Stimulated activated CD8-positive, alpha-beta memory T cell treated with anti-CD3 and anti-CD28 coated beads, Interleukin-4, amount 100 ng/mL, for 48 hours (primary cell): ENCODE results near the gene ART5.
"Not testable (repeated sequence)": the region's sequence is repeated elsewhere in the genome, so short reads cannot be mapped to it uniquely, and the experiment has no call there.

Source experiments
- DNase-seq: peaks from one replicate; pipeline ENCODE4 v3.0.0-alpha.2; 2020

Gene ART5

GRCh38 chr11:3615998-3616397 lies 25.8 kb downstream of the ART5 start:
- DNase-seq = no peak

GRCh38 chr11:3614742-3615171 lies 27.0 kb downstream of the ART5 start:
- DNase-seq = peak; percentile 65

DNA sequence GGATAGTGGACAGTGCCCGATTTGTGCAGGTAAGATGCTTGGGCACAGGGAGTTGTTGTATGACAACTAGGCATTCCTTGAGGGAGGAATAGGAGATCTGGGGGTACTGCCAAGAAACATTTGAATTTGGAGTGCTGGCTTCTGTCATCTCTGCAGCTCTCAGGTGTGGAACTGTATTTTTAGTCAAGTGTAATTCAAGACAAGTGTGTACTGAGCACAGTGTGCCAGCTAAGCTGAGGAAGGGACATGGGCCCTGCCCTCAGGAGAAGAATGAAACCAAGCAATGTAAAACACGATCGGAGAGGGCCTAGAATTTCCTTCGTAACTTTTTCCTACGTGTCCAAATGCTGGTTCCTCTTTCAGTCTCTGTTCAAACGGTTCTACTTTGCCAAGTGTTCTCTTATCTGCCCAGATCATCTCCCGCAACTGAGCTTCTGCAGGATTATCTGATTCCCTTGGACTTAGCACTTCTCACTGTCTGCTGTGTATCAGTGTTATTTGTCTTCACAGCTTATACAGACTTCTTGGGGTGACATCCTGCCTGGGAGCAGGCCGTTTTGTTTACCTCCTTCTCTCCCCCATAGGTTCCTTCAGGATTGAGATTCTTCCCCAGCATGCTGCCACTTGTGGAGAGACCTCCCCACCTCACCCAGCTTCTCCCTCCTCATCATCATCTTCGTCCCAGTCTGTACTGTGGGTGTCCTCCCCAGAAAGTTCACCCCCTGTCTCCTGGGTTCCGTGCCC lies 27.6 kb downstream of the ART5 start:
- no peak for DNase-seq

GRCh38 chr11:3611976-3612678 lies 29.7 kb downstream of the ART5 start:
- no peak for DNase-seq

DNA sequence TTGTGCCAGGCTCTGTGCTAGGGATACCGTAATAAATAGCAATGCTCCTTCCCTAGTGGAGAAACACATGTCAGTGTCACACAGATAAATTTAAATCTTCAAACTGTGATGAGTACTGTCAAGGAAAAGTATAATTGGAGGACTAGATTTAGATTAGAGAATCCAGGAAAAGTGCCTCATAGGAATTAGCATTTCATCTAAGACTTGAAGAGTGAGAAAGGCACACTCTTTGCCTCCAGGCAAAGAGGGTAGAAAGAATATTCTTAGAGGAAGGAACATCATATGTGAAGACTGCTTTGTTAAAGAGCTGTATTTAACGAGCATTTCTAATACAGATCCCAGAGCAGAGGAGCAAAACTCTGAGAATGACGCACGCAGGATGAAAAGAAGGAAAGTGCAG lies 30.9 kb downstream of the ART5 start:
- DNase-seq = no peak

DNA sequence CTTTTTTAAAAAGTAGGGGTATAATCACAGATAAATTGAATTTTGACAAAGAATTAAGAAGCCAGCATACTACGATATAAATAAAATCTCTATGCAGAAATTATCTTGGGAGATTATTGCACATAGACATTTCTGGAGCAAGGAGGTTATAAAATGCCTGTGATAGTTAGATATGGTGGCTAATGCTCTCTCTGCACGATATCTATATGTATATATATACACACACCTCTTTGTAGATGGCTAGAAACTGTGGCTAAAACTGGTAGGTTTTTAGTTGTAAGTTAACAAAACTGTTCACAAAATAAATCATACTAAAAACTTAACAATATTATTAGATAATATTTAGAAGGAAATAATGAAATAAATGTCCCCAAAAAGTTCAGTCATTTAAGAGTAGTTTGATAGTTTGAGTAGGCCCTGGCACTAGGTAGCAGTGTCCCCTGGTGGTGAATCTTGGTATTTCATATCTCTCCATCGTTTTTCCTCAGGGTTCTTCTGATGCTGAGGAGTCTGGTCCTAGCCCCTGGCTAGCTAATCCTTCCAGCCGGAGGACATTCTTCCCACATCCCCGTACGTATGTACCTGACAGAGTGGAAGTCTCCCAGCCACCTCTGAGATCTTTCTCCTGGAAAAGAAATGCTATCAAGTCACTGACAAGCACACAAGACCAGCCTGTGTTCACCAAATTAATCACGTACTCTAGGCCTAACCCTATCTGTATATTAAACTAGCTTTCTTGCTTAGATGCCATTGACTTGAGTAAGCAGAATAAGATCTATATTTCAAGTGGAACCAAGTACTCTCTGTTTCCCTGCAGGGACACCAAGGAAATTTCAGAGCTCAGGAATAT lies 32.2 kb downstream of the ART5 start:
- DNase-seq = peak; percentile 33

DNA sequence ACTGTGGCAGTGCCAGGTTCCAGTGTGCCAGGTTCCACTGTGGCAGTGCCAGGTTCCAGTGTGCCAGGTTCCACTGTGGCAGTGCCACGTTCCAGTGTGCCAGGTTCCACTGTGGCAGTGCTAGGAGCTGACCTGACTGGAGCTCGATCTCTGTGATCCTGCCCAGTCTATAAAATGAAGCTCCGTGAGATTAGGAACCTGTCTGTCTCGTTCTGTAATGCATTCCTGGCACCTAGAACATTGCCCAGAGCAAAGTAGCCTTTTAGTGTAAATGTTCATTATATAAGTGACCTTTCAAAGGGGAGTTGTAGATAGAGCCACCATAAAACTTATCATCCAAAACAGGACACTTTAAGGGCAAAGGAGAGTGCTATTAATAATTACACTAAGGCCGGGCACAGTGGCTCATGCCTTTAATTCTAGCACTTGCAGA lies 36.0 kb downstream of the ART5 start:
- DNase-seq = no peak

DNA sequence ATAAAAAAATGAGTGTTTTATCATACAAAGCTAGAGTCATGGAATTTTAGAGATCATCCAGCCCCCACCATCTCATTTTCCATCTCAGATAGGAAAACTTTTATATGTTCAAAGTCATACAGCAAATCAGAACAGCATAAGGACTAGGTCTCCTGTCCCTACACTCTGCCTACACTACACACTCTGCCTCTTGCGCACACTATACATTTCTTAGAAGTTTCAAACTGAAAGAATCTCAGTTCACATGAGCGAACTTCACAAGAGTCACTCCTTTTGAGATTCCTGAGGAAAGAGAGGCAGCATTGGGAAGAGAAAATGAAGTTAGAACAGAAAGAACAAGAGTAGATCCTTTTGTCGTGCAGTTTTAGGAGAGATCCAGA lies 36.5 kb downstream of the ART5 start:
- no peak for DNase-seq

DNA sequence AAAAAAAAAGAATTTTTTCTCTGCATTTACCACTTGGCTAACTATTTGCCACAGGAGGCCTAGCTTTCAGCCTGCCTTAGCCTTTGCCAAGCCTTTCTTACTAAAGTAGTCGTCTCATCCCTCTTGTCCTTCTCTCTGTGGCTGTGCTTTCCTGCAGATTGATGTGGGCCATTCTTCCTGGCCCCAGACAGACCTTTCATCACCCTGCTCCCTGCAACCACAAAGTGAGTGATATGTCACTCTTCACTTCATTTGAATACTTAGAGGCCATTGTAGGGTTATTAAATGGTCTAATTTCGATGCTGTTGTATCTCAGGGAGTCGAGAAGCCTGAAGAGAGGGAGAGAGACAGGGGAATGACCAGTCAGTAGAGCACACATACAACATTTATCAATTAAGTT lies 37.6 kb downstream of the ART5 start:
- DNase-seq = no peak

GRCh38 chr11:3600201-3600600 lies 41.6 kb downstream of the ART5 start:
- not testable (repeated sequence) for DNase-seq

DNA sequence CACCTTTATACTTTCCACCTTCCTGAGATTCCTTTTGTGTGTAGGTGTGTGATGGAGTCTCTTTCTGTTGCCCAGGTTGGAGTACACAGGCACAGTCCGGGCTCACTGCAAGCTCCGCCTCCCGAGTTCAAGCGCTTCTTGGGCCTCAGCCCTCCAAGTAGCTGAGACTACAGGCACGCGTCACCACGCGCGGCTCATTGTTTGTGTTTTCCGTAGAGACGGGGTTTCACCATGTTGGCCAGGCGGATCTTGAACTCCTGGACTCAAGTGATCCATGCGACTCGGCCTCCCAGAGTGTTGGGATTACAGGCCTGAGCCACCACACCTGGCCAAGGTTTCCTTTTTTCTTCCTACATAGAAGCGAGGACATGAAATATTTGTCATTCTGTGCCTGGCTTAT lies 44.0 kb downstream of the ART5 start:
- not testable (repeated sequence) for DNase-seq

DNA sequence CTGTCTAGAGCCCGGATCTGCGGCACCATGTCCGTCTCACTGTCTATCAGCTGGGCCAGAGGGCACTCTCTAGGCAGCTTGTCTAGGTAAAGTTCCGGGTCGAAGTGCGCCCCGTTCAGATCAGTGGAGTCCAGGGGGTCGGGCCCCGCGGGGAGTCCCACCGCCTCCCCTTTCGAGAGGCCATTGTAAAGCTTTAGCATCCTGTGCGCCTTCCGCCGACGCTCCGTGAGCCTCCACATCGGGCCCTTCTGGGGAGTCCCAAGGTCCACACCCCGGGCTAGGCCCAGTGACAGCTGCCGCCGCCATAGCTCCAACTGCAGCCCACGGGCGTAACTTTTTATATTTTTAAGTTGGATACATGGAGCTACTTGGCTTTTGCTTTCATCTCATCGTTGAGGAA lies 50.5 kb downstream of the ART5 start:
- DNase-seq = not testable (repeated sequence)

- not testable (repeated sequence) for DNase-seq
Observed at GRCh38 chr11:3590193-3590592, 51.6 kb downstream of the ART5 start.

GRCh38 chr11:3588776-3589175 lies 53.0 kb downstream of the ART5 start:
- not testable (repeated sequence) for DNase-seq
